ENCODE measurements around the gene CDYL2. TPM values are rescaled to one million over a fixed set of nuclear protein-coding genes. Genes with fewer than 3 reads are reported as not detected.

CDYL2 gene
- total RNA-seq, 4 donors from 2014 or later: 1.8 to 4.8 (median 3.1) TPM

- Histone ChIP-seq H3K27ac (no peak overlapping the region), H3K36me3 (no peaks in the 10 kb centered on the region), H3K9me3 (no peaks in the 10 kb centered on the region), H3K27me3 (no peaks in the 10 kb centered on the region), H3K4me3 (no peak overlapping the region), H3K4me1 (peaks cover 0 to 5% (median 5%) of the 10 kb centered on the region in 3 donors)
- TF ChIP-seq CTCF (IDR thresholded peaks at IDR 0.05): no peak
- no peak for TF ChIP-seq POLR2A (IDR thresholded peaks at IDR 0.05)
- intact Hi-C loops (cut with DNase I): no loop called here
- WGBS, 2 donors: 93 to 98% methylated on average over 3 to 5 of the region's 5 CpGs
- DNase-seq: no peak
These were observed 49.9 kb downstream of the CDYL2 start for GRCh38 chr16:80754476-80754875.

- no peak overlapping the region for H3K4me3 ChIP-seq
- TF ChIP-seq POLR2A (IDR thresholded peaks at IDR 0.05) (no peak), CTCF (IDR thresholded peaks at IDR 0.05) (no peak)
- no peak for DNase-seq
- no peaks in the 10 kb centered on the region for H3K36me3 ChIP-seq
- no peaks in the 10 kb centered on the region for H3K9me3 ChIP-seq
- intact Hi-C loops (cut with DNase I): no loop called here
- no peaks in the 10 kb centered on the region for H3K27me3 ChIP-seq
- H3K27ac ChIP-seq: no peak overlapping the region
- WGBS, 2 donors: 82 to 92% methylated on average over 2 of the region's 2 CpGs
- H3K4me1 ChIP-seq: peaks cover 0 to 5% (median 5%) of the 10 kb centered on the region in 3 donors
These were observed 51.9 kb downstream of the CDYL2 start for GRCh38 chr16:80752541-80752940.

- no peaks in the 10 kb centered on the region for H3K9me3 ChIP-seq
- WGBS, 2 donors: 26 to 33% methylated on average over 3 of the region's 3 CpGs
- H3K4me1 ChIP-seq: peaks cover 0 to 5% (median 5%) of the 10 kb centered on the region in 3 donors
- intact Hi-C loops (cut with DNase I): no loop called here
- no peaks in the 10 kb centered on the region for H3K36me3 ChIP-seq
- H3K27ac ChIP-seq: no peak overlapping the region
- no peak overlapping the region for H3K4me3 ChIP-seq
- TF ChIP-seq POLR2A (IDR thresholded peaks at IDR 0.05): no peak
- no peak for TF ChIP-seq CTCF (IDR thresholded peaks at IDR 0.05)
- DNase-seq: no peak
- H3K27me3 ChIP-seq: no peaks in the 10 kb centered on the region
These were observed 53.2 kb downstream of the CDYL2 start for GRCh38 chr16:80751167-80751566.

- WGBS, 2 donors: 72 to 81% methylated on average over 4 of the region's 4 CpGs
These were observed 58.2 kb downstream of the CDYL2 start for GRCh38 chr16:80746231-80746630.

GRCh38 chr16:80744856-80745255 lies 59.5 kb downstream of the CDYL2 start:
- 53 to 60% methylated on average over 4 of the region's 4 CpGs for WGBS, 2 donors
- H3K27me3 ChIP-seq: no peaks in the 10 kb centered on the region
- H3K4me1 ChIP-seq: no peaks in the 10 kb centered on the region
- no peak for DNase-seq
- no peak for TF ChIP-seq CTCF (IDR thresholded peaks at IDR 0.05)
- TF ChIP-seq POLR2A (IDR thresholded peaks at IDR 0.05): no peak
- intact Hi-C loops (cut with DNase I): no loop called here
- H3K4me3 ChIP-seq: no peak overlapping the region
- H3K9me3 ChIP-seq: peaks cover 0 to 3% (median 0%) of the 10 kb centered on the region in 3 donors
- H3K36me3 ChIP-seq: no peaks in the 10 kb centered on the region
- no peak overlapping the region for H3K27ac ChIP-seq

More at GRCh38 chr16:80746231-80746630, 58.2 kb downstream of the CDYL2 start:
- H3K27me3 ChIP-seq: no peaks in the 10 kb centered on the region
- no peak for DNase-seq
- intact Hi-C loops (cut with DNase I): no loop called here
- H3K27ac ChIP-seq: no peak overlapping the region
- no peaks in the 10 kb centered on the region for H3K9me3 ChIP-seq
- no peak for TF ChIP-seq POLR2A (IDR thresholded peaks at IDR 0.05)
- no peak for TF ChIP-seq CTCF (IDR thresholded peaks at IDR 0.05)
- no peaks in the 10 kb centered on the region for H3K36me3 ChIP-seq
- H3K4me3 ChIP-seq: no peak overlapping the region
- H3K4me1 ChIP-seq: peaks cover 0 to 3% (median 2%) of the 10 kb centered on the region in 3 donors
